Measurements from ENCODE around the gene TMEM185B. TPM values are rescaled to one million over a fixed set of nuclear protein-coding genes. Genes with fewer than 3 reads are reported as not detected.

Gene TMEM185B
- total and polyA plus RNA-seq, 10 of the 15 experiments (the other 5 are each of a cell fraction or from before 2014, with no cell fraction given): 2.4 to 20.9 (median 14.5) TPM

- no peak; the same call in 2 of the 3 replicates for ATAC-seq
- Histone ChIP-seq H3K4me2 (ENCODE audit: control insufficient read depth, insufficient read depth) (no peak overlapping the region), H3K4me3 (no peak overlapping the region), H3K9ac (ENCODE audit: control insufficient read depth, insufficient read depth, low read length) (no peak overlapping the region), H4K20me1 (ENCODE audit: control insufficient read depth, insufficient read depth) (no peaks in the 10 kb centered on the region), H3K36me3 (ENCODE audit: control insufficient read depth in 2 of 2, insufficient read depth in 2 of 2, low read length in 1 of 2) (no peaks in the 10 kb centered on the region), H3K27me3 (replicated peaks in 1 of 2; ENCODE audit: control insufficient read depth in 2 of 2, insufficient read depth in 2 of 2, low read length in 1 of 2) (no peaks in the 10 kb centered on the region), H2AFZ (ENCODE audit: control insufficient read depth, low read depth, low read length) (no peak overlapping the region), H3K9me3 (replicated peaks; ENCODE audit: control insufficient read depth, insufficient read depth, low read length) (no peaks in the 10 kb centered on the region), H3K4me1 (ENCODE audit: control insufficient read depth, insufficient read depth, low read length) (no peaks in the 10 kb centered on the region; the same call in 1 of the 2 replicates), H3K79me2 (ENCODE audit: control insufficient read depth, insufficient read depth, low read length) (no peaks in the 10 kb centered on the region), H3K27ac (ENCODE audit: control insufficient read depth, insufficient read depth) (no peak overlapping the region)
- in situ Hi-C loops (cut with MboI): loop anchor here (25.0 kb wide), 1 partner anchor 483 kb away; no protein-coding TSS in a partner anchor
- RAD21 ChIA-PET (ENCODE audit: unreplicated experiment): interaction anchor here (0.9 to 6.3 kb wide), 2 partner anchors 106 to 108 kb away, joined by 4 to 50 read pairs; no protein-coding TSS in a partner anchor
- DNase-seq (ENCODE audit: low read depth, low spot score): no peak
- no peak for FAIRE-seq
- CTCF ChIA-PET: interaction anchor here (0.7 to 6.1 kb wide), 5 partner anchors 19 to 345 kb away, joined by 3 to 63 read pairs (median 3); partner anchors contain the start of gene TMEM185B
- intact Hi-C loops (cut with micrococcal nuclease; ENCODE audit: unreplicated experiment): no loop called here
- no TSS peak for BruUV-seq (replicated peaks)
- POLR2A ChIA-PET: no interaction called here
- SMC1A ChIA-PET (ENCODE audit: uncharacterized antibody, unreplicated experiment): interaction anchor here (1.1 to 3.3 kb wide), 3 partner anchors 8 to 109 kb away, joined by 4 to 29 read pairs (median 4); no protein-coding TSS in a partner anchor
- 39% methylated on average over 3 of the region's 3 CpGs for WGBS (ENCODE audit: insufficient coverage, insufficient replicate concordance, low lambda C conversion rate, missing lambda C conversion rate)
- no peak for TF ChIP-seq NFXL1 (IDR thresholded peaks at IDR 0.05; ENCODE audit: borderline replicate concordance)
- TF ChIP-seq FOXM1 (IDR thresholded peaks at IDR 0.05; ENCODE audit: low read depth, low read length): no peak
- no peak for TF ChIP-seq MYB (IDR thresholded peaks at IDR 0.05; ENCODE audit: borderline replicate concordance, low read depth, low read length)
- no peak for TF ChIP-seq IKZF2 (IDR thresholded peaks at IDR 0.05)
- no peak for TF ChIP-seq CREM (IDR thresholded peaks at IDR 0.05; ENCODE audit: low read depth)
- no peak for TF ChIP-seq ZNF592 (IDR thresholded peaks at IDR 0.05)
- no peak for TF ChIP-seq MYC (IDR thresholded peaks at IDR 0.05; ENCODE audit: insufficient read depth, insufficient read length, insufficient replicate concordance, low read length, severe bottlenecking)
- TF ChIP-seq SMAD1 (IDR thresholded peaks at IDR 0.05; ENCODE audit: low read depth, partially characterized antibody): no peak
- no peak for TF ChIP-seq BMI1 (IDR thresholded peaks at IDR 0.05; ENCODE audit: borderline replicate concordance)
- TF ChIP-seq E2F4 (IDR thresholded peaks at IDR 0.05; ENCODE audit: low read depth, low read length): no peak
- no peak for TF ChIP-seq CUX1 (IDR thresholded peaks at IDR 0.05; ENCODE audit: insufficient replicate concordance, low read depth, low read length)
- TF ChIP-seq SIX5 (IDR thresholded peaks at IDR 0.05; ENCODE audit: low read depth, low read length, severe bottlenecking): no peak
- TF ChIP-seq FOXK2 (IDR thresholded peaks at IDR 0.05): no peak
- TF ChIP-seq CHD4 (IDR thresholded peaks at IDR 0.05): no peak
Measured at GRCh38 chr2:120204417-120204816, 18.8 kb downstream of the TMEM185B start.

All from GM12878 (cell line).